HG02763 (cell line): ENCODE data around the gene RTN4IP1.
"Not testable (repeated sequence)": the region's sequence is repeated elsewhere in the genome, so short reads cannot be mapped to it uniquely, and the experiment has no call there.

Experiments used
- ATAC-seq: cut with Tn5 transposase; IDR thresholded peaks from one replicate; pipeline ENCODE4 v1.9.1; 2021; ENCODE audit warnings: mild to moderate bottlenecking, moderate library complexity; ENCODE audit not compliant: unreplicated experiment

The RTN4IP1 gene

DNA sequence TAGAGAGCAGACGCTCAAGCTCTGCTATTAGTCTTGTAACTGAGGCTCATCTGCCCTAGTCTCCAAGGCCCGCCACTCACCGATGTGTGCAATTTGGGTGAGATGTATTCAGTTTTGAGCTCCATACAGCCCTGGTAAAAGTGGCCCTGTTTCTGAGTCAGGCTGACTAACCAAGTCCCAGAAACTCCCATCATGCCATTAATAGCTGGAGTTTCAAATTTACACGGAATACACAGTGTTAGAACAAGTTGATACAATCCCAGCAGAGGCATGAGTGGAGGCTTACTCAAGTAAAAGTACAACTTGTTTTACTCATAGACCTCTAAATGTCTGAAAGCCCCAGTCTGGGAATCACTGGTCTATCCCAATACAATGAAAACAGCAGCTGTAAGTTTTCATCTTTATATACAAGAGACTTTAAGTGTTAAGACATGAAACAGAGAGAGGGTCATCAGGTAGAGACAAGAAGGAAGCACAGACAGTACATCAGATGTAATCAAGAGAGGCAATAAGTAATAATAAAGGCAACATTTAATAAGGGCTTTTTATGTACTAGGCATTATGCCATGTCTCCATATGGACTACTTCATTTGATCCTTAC lies 42.4 kb downstream of the RTN4IP1 start:
- ATAC-seq: no peak

GRCh38 chr6:106581468-106581867 lies 47.8 kb downstream of the RTN4IP1 start:
- no peak for ATAC-seq

- no peak for ATAC-seq
Measured at GRCh38 chr6:106579281-106579680, 50.0 kb downstream of the RTN4IP1 start.

DNA sequence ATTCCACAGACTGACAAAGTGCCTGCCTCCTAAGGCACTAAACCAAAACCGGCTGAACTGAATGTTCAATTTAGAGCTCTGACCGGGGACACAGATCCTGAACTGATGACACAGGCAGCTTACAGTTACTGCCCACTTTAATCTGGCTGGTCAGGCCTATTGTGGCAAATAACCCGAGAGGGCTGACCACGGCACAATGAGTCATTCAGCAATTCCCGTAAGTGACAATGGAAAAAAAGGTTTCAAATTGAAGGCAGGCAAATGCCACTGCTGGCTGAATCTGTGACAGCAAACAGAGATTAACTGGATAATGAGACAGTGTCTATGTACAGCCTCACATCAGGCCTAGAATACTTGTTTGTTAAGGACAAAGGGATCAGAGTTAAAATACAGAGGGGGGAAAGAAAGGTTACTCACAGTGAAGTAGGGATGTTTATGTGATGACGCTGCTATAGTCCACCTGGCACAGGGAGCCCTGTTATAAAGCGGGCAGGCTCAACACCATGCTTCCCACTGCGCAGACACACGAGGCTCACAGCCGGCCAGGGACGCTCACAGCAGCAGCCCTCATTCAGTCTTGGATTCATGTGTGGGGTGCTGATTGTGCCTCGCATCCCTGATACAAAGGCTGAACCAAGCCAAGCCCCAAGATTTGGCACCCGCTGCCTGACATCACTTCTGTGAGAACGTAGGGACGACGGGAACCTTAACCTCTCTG lies 54.4 kb downstream of the RTN4IP1 start:
- no peak for ATAC-seq

DNA sequence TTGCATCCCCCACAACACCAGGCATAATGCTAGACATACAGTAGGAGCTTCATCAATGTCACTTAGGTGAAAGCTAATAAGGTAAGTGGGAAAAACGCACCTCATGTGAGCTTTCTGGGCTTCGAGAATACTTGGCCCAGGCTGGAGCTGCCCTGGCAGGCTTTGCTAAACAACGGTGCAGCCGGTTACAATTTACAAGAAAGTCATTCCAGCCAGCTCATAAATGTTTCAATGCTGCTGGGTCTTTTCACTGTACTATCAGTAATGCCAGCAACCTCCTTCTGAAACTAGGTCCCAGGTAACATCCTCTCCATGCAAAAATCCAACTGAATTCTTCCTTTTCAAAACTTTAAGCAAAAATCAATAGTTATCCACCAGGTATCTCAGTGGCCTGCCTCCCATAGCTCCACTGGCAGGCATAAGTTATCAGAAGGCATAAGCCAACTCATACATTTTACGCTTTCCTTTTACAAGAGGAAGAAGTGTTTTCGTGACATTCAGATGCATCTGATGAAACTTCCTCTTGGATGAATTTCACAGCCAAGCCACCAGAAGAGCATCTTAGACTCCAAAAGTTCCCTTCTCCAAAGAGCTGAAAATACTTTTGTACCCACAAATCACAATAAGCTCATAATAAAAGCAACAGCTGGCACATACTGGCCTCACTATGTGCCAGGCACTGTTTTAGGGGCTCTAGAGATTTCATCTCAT lies 56.3 kb downstream of the RTN4IP1 start:
- ATAC-seq: no peak

DNA sequence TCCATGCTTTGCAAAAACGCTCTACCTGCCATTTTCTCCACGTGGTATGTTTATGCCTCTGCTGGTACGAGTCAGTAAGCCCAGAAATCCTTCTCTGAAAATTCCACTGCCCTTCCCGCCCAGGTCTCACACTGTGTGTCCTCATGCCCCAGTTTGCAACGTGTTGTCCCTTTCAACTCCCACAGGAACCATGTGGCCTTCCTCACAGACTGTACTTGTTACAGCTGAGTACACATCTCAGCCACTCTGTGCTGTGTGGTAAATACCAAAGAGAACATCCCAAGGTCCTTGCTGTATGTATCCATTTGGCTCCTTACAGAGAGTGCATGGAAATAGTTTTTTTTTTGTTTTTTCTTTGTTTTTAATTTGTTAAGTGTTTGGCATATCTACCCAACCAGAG lies 56.9 kb downstream of the RTN4IP1 start:
- ATAC-seq: no peak

DNA sequence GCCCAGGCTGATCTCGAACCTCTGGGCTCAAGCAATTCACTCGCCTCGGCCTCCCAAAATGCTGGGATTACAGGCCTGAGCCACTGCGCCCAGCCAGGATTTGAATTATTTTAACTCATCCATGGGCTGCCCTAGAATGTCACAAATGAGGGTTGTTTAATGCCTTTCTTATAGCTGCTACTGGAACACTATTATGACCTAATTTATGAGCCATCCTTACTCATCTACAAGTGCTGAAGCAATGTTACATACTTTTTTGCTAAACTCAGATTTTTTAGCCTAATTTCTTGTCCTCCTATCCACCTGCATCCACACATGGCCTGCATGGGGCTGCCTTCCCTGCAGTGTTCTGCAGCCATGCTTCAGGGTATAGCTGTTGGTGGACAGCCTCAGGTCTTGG lies 59.9 kb downstream of the RTN4IP1 start:
- ATAC-seq: no peak

DNA sequence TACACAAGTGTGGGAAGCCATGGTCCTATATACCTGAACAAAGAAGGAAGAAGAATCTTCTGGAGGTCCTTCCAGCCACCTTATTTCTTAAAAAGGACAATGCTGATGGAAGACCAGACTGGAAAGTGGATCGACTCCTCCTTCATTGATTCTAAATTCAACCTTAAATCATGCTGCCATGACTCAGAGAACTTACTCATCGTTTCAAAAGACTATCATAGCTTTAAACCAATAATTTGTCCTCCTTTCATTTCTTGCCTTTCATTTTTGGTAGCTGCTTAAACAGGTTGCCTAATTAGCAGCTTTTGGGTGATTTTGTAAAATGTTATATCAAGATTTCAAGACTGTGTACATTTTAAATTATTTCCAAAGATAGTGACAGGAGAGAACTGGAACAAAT lies 60.8 kb downstream of the RTN4IP1 start:
- ATAC-seq: no peak

DNA sequence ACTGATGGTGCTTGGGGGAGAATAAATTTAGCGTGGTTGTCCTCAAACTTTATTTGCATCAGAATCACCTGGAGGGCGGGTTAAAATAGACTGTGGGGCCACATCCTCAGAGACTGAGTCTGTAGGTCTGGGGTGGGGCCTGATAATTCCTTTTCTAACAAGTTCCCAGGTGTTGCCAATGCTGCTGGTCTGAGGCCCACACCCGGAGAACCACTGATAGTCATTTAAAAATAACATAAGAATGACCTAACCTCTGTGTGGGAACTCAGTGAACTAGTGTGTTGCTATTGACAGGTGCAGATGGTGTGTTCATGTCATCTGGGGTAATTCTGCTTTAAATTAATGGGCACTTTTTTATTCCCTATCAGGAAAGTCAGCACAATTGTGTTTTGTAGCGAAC lies 64.8 kb downstream of the RTN4IP1 start:
- no peak for ATAC-seq

DNA sequence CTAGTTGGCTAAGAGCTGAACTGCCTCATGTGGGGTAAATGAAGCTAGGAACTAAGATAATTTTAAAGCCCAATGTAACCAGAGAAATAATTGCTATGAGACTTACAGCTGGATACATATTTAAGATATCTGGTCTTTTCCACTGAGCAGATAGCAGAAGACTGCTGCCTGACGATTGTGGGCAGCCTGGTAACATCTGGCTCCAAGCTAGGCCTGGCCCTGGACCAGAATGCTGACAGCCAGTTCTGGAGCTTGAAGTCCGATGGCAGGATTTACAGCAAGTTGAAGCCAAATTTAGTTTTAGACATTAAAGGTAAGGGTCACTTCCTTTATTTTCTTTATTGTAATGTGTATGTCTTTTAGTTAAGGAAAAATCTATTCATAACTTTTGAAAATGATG lies 65.7 kb downstream of the RTN4IP1 start:
- no peak for ATAC-seq

DNA sequence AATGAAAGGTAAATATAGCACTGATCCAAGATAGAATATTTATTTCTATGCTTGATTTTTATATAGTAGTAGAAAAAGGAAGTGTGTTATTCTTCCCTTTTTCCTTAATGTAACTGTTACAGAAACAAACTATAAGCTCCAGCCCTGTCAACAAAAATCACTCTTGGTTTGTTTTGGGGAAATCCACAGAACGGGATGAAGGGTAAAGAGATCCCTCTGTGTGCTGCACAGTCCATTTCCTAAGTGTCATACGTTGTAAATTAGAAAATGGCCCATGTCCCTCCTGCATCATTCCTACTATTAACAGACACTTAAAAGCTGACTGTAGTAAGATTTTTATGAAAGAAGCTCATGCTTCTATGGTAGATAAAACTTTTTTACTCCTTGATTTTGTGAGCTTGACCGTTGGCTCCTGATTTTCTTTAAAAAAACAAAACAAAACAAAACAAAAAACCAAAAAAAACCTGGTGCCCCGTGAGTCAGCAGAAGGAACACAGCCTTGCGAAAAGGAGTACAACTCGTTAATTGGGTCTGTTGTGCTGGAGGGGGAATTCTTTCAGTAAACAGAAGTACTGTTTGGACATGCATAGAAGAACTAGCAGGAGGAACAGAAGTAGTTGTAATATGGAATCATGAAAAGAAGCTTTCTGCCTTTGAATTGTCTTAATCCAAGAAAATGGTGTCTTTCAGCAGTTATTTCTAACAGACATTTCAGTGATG lies 67.5 kb downstream of the RTN4IP1 start:
- no peak for ATAC-seq

DNA sequence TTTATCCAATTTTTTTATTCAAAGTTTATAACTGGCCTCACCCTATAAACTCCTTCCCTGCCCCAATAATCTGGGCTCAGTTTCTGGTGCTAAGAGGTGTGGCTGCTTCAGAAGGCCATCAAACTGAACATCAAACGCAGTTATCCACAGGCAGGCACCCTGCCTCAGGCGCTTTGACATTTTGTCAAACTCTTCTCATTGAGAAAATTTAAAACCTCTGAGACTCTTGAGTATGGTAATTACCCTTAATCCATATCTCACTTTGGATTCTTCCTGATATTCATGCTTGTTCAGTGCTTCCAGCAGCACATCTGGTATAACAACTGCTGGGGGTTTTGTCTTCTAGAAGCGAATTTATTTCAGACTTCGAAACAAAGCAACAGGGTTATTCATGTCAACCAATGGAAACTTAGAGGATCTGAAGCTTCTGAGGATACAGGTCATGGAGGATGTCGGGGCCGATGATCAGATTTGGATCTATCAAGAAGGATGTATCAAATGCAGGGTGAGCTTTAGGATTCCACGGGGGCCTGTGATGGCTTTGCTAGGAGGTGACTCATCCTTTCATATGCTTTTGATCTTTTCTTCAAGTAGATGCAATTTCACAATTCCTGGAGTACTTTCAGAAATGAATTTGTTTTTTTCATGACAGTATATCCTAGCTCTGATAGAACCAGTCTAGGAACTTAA lies 68.2 kb downstream of the RTN4IP1 start:
- ATAC-seq: no peak

GRCh38 chr6:106559659-106560058 lies 69.6 kb downstream of the RTN4IP1 start:
- ATAC-seq: not testable (repeated sequence)

DNA sequence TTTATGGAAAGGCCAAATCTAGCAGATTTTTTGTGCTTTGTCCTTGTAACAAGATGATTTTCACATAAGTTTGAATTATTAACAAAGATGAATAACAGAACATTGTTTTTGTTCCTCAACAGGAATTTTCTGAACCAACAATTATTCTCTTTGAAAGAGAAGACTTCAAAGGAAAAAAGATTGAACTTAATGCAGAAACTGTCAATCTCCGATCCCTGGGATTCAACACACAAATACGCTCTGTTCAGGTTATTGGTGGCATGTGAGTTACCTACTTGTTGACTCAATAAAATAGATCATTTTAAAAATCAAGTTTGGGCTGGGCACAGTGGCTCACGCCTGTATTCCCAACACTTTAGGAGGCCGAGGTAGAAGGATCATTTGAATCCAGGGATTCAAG lies 70.9 kb downstream of the RTN4IP1 start:
- no peak for ATAC-seq

GRCh38 chr6:106557837-106558236 lies 71.5 kb downstream of the RTN4IP1 start:
- ATAC-seq: no peak

GRCh38 chr6:106556368-106556960 lies 72.8 kb downstream of the RTN4IP1 start:
- ATAC-seq: no peak

DNA sequence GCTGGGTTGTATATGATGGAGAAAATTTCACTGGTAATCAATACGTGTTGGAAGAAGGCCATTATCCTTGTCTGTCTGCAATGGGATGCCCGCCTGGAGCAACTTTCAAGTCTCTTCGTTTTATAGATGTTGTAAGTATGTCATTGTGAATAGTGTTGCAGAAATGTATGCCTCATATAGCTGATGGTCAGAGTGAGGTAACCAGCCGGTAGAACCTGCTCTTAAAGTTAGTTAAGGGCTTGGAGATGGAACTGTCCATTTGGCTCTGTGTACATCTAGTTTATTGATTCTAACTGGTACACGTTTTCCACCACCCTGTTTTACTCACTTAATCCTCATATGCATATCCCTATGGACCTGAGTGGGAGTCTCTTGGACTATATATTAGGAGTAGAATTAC lies 73.5 kb downstream of the RTN4IP1 start:
- ATAC-seq: no peak

DNA sequence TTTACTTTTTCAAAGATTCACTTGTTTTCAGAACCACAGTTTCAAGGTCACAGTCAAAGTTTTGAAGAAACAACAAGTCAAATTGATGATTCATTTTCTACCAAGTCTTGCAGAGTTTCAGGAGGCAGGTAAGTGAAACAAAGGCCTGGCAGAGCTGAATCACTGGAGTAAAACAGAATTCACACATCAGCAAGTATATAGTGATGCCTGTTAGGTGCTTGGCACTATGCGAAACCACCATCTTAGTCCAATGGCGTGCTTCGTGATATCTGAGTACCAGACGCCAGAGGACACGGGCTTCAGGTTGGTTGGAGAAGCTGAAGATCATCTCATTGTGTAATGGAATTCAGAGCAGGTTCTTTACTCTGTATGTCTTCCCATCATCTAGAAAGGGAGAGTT lies 75.9 kb downstream of the RTN4IP1 start:
- no peak for ATAC-seq

DNA sequence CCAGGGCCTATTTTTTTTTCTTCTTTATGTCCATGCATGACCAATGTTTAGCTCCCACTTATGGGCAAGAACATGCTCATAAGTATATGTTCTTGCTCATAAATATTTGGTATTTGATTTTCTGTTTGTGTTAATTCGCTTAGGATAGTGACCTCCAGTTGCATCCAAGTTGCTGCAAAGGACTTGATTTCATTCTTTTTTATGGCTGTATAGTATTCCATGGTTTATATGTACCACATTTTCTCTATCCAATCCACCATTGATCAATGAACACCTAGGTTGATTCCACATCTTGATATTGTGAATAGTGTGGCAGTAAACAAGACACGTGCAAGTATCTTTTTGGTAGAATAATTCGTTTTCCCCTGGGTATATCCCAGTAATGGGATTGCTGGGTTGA lies 78.1 kb downstream of the RTN4IP1 start:
- ATAC-seq: no peak

GRCh38 chr6:106549521-106549920 lies 79.8 kb downstream of the RTN4IP1 start:
- no peak for ATAC-seq
